Stimulated activated CD4-positive, alpha-beta T cell treated with anti-CD3 and anti-CD28 coated beads, TNF-alpha, amount 100 ng/mL, for 1 hour (primary cell): ENCODE results near the gene HOXA1.

ENCODE experiments used
- DNase-seq, 3 donors: peaks; one replicate each; pipeline ENCODE4 v3.0.0-alpha.2; 2020; ENCODE audit warnings: low read depth in 3 of 3, low spot score in 1 of 3

The HOXA1 gene

GRCh38 chr7:27116962-27117886 is 21.4 kb upstream of the HOXA1 start:
- no peak for DNase-seq

DNA sequence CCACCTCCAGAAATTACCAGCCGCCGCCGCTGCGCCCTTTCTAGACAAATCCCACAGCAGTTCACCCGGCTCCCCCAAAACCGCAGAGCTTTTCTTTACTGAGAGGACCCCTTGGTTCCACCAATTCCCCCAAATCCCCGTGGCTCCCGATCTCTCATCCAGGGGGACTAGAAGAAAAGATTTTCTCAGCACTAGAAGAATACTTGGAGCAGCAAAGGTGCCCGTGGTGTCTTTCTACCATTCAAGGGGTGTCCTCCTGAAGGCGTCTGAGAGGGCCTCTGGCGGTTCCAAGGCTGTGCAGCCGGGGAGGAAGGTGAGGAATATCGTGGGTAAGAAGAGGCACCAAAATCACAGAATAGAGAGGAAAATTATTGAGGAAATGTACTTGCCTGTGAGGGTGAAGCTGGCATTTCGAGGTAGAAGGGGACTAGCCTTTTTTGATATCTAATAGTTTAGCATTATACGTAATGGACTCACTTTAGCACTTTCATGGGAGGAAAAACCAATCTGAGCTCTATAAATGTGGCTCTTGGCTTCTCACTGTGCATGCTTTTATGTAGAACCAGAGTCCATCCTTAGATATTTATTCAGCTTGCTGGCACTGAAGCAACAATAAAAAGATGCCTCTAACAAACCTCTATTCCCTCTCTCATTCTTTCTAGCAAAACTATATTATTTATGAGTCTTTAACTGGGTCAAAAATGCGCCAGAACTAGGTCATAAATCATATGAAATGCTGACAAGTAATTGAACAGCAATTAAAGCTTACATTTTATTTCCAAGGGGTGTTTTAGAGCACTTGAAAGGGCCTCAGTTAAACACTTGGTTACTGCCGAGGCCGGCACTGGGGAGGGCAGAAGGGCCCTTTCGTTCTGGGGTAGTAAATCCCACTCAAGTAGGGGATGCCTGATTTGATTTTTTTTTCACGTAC is 20.5 kb upstream of the HOXA1 start:
- no peak for DNase-seq

DNA sequence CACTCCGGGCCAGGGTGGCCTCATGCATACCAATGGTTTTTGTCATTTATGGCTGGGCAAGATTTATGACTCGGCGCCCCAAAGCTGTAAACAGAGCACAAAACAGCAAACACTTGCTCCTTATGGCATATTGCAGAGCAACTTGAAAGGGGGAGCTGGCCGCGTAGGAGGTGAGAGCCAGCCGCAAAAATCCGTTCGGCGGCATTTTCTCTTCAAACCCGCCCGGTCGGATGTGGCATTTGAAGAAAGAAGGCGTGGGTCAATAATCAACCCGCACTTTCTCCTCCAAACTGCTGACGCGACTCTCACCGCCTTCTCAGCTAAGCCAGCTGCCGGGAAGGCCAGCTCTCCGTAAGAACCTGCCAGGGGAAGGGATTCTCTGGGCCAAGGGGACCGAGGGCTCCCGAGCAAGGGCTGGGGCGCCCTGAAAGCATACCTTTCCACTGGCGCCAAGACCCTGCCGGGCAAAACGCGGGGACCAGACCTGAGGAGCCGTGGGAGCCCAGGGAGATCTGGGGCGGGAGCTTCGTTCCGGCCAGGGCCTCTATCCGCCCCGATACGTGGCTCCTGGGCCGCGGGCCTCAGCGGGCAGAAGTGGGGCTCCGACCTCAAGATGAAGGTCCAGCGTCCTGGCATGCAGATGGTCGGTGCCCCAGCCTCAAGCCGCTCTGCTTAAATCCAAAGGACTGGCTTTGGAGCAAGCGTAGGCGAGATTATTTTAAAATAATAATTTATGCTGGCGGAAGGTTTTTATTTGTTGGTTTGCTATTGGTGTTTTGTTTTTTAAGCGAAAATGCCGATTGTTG is 19.6 kb upstream of the HOXA1 start:
- no peak for DNase-seq

- no peak for DNase-seq
Measured at GRCh38 chr7:27114881-27115220, 19.1 kb upstream of the HOXA1 start.

DNA sequence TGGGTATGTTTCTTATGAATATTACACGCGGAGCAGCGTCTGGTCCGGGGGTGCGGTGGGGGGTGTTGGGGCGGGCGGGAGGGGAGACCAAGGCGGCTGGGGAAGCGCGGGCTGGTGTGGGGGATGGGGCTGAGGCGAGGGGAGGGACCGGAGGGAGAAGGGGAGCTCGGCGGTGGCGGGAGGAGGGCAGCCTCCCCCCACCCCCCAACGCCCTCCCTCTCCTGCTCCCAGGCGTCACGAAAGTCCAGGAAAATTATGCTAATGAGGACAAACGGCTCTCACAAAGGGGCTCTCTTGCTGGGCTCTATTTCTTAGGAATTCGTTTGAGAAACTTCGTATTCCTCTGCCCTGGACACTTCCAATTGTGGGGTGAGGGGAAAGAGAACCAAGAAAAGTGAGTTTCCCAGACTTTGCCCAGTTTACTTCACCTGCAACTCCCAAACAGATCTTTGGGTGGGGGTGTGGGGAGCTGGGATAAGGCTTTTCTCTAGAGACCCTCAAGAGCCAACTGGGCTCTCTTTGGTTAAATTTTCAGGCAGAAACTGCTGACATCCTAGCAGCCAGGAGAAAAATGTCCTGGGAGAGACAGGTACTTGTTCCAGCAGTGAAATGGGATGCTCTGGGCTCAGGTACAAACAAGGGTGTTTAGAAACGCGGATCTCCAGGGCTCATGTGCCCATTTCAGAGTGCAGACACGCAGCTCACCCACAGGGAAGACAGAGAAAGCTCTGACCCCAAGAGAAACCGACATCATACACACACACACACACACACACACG is 18.4 kb upstream of the HOXA1 start:
- DNase-seq = no peak

DNA sequence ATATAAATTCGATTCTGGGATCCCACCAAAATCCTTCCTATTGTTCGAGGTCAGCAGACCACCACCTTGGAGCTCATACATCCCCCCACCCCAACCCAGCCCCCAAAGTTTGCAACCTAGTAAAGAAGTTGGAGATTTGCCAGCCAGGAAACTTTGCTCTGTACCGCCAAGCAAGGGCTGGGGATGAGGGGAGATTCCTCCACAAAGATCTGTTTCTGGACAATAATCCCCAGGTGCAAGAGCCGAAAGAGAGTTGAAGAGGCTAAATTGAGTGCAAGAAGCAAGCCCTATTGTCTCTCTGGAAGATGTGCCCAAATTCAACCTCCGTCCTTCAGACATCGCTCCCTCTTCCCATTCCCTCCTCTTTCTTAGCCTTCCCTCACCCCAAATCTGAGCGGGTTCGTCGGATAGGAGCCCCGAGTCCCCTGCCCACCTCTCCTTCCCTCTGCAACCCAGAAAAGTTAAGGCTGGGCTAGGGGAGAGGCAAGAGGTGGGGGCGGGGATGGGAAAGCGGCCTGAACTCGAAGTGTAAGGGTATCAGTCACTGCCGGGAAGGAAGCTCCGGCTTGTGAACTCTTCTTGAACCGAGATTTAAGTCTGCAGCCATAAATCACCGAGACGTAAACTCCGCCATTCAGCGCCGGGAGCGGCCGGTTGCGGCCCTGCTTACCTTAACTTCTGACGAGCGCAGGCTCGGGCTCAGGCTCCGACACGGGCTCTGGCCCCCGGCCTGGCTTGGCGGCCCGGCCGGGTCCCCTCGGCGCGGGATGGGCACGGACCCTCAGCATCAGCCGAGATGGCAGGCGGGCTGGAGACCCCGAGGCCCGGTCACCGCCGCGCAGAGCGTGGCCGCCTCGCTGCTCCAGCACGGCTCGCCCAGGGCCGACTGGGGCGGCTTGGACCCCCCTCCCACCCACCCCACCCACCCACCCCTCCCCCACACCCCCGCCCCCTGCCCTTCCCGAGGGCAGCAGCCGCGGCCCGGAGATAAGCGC is 17.5 kb upstream of the HOXA1 start:
- DNase-seq = no peak

DNA sequence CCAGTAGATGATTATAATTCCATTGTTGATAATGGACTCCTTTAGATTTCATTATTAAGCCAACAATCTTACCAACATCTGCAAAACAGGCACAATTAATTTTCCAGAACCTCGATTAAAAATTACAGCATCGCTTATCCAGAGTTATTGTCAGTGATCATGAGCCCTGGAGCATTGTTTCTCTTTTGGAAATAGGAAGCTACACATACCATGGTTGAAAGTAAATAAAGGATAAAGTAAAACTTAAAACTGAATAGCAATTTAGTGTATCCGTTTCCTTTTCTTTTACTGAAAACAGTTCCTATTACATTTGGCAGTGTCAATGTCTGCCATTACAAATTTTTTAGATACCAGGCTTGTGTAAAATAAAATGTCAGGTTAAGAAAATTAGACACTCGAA is 16.6 kb upstream of the HOXA1 start:
- no peak for DNase-seq

- DNase-seq = no peak
Measured at GRCh38 chr7:27111751-27112277, 16.0 kb upstream of the HOXA1 start.

DNA sequence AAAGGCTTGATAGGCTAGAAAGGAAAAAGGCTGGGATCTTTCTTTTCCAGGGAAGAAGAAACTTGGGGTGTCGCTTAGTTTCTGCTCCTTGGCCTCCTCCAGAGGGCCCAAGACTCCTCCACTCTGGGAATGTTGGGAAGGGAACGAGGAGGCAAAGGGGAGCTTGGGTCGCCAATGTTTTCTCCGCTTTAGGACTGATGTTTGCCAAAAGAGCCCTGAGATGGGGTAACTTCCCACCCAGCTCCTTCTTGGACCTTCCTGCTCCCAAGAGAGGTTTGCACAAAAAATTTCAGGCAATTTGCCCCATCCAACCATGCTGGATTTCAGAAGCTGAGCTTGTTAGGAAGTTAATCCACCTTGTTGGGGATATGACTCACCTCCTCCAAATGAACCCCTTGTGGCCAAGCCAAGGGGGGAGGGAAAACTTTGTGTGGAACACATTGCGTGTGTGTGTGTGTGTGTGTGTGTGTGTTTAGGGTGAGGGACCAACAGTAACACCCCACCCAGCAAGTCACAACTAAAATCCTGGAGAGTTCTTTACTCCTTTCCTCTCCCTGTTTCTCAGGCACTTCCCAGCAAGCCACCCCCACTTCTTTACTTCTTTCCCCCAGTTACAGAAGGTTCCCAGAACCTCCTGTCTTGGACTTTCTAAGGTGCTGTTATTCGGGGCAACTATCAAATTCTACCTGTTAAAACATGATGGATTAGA is 15.4 kb upstream of the HOXA1 start:
- no peak for DNase-seq

- DNase-seq = no peak
Measured at GRCh38 chr7:27110186-27111031, 14.6 kb upstream of the HOXA1 start.

DNA sequence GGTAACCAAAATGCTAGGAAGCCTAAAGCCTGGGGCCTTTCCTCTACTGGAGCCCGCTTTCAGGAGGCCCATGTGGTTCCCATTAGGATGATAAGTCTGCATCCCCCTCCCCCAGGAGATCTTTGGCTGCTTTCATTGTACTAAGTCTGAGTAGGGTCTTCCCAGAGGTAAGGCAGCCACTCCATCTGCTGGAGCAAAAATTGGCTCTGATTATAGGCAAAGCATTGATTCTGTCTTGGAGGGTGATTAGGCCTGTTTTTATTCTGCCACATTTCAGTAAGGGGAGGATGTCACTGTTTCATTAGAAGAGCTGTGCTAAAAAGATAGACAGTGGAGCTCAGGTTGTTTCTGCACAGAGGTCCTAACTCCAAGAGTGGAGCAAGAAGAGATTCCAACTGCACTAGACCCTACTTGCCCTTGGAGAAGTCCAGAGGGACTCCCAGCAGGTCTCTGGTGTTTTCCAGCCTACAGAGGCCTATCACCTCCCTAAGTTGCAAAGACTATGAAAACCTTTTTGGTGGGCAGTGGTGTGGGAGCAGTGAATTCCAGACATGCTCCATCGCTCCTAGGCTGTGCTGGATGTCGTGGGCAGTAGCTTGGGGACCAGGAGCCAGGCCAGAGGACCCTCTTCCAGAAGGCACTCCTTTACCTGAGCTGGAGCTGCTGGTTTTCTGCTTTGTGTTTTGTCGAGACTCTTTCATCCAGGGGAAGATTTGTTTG is 13.8 kb upstream of the HOXA1 start:
- no peak for DNase-seq

- DNase-seq = no peak
Measured at GRCh38 chr7:27108390-27109127, 12.8 kb upstream of the HOXA1 start.

DNA sequence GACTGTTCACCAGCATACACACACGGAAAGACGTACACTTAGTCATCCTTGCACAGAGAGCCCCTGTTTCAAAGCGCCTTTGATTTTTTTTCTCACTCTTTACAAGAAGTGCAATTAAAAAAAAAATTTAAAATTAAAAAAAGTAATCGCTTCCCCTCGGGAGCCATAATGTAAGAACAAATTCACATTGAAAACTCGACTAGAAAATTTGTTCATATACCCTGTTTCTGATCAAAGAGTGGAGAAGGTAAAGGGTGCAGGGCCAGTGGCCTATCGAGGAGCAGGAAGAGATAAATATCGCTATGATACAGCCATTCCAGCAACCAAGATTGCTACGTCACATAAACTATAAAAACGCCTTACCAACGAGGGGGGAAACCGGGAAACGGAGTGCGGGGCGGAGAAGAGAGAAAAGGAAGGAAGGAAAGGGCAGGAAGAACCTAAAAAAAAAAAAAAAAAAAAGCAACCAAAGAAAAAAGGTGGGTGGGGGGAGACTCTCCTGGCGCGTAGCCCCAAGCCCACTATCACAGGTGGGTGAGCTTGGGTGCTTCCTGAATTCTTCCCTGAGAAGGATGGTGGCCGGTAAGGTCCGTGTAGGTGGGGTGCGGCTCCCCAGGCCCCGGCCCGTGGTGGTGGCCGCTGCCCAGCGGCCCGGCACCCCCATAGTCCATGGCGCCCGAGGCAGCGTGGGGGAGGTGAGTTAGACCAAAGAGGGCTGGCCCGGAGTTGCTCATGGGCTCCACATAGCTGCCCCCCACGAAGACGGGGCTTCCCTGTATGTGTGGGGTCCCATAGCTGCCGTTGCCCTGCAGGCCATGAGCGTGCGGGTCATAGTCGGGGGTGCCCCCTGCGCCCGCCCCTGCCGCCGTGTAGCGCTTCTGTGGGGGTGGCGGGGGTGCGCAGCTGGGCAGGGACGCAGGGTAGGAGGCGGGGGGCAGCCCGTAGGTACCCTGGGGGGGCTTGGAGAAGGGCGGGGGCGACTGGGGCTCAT is 11.9 kb upstream of the HOXA1 start:
- DNase-seq = no peak

- DNase-seq = no peak
Measured at GRCh38 chr7:27106901-27107240, 11.1 kb upstream of the HOXA1 start.
